HepG2 (cell line): Measurements from ENCODE around the gene B3GNT8. TPM values are rescaled to one million over a fixed set of nuclear protein-coding genes. Genes with fewer than 3 reads are reported as not detected.
A peak's percentile ranks its signal among the peaks of the same experiment; 100 is the strongest.

Experiments
- MXD4 ChIP-seq: IDR thresholded peaks from 2 replicates; pipeline ENCODE4 v1.6.1; 2016; ENCODE audit warnings: mild to moderate bottlenecking, missing biosample characterization, missing genetic modification reagents
- NFKBIZ ChIP-seq: IDR thresholded peaks from 2 replicates; pipeline ENCODE4 v1.6.1; 2018; ENCODE audit warnings: missing genetic modification reagents, missing compliant biosample characterization
- PPARG ChIP-seq: conservative IDR thresholded peaks from 2 replicates; pipeline ENCODE4 v1.6.1; 2016; ENCODE audit warnings: missing biosample characterization, missing genetic modification reagents
- RARA ChIP-seq: IDR thresholded peaks from 2 replicates; pipeline ENCODE4 v1.6.1; 2016; ENCODE audit warnings: missing genetic modification reagents, missing compliant biosample characterization
- SETDB1 ChIP-seq: sonication (generic); formaldehyde crosslinking; IDR thresholded peaks from 2 replicates; pipeline ENCODE4 v1.5.1; 2020; ENCODE audit warnings: missing genetic modification reagents, mild to moderate bottlenecking, borderline replicate concordance
- SRF ChIP-seq: IDR thresholded peaks from 2 replicates; pipeline ENCODE4 v1.6.1; 2011; ENCODE audit warnings: mild to moderate bottlenecking, low read depth, low read length, moderate library complexity
- TAF15 ChIP-seq: fragments of 200-400 bp; formaldehyde crosslinking; IDR thresholded peaks from one replicate; pipeline ENCODE4 v1.6.1; 2018; ENCODE audit warnings: mild to moderate bottlenecking, low read depth, low read length; ENCODE audit not compliant: poor library complexity, severe bottlenecking
- ZBTB4 ChIP-seq: sonication (generic); formaldehyde crosslinking; IDR thresholded peaks from 2 replicates; pipeline ENCODE4 v1.4.0; 2020; ENCODE audit warnings: missing genetic modification reagents, mild to moderate bottlenecking, borderline replicate concordance
- ZNF3 ChIP-seq: IDR thresholded peaks from 2 replicates; pipeline ENCODE4 v1.7.0; 2017; ENCODE audit warnings: inconsistent platforms
- ZNF446 ChIP-seq: sonication (generic); formaldehyde crosslinking; IDR thresholded peaks from 2 replicates; pipeline ENCODE4 v1.5.0; 2020; ENCODE audit warnings: mild to moderate bottlenecking, missing genetic modification reagents
- ZNF496 ChIP-seq: sonication (generic); formaldehyde crosslinking; IDR thresholded peaks from 2 replicates; pipeline ENCODE4 v1.8.1; 2023; ENCODE audit warnings: mild to moderate bottlenecking, moderate library complexity, missing genetic modification reagents; ENCODE audit not compliant: insufficient replicate concordance
- ZNF597 ChIP-seq: sonication (generic); formaldehyde crosslinking; IDR thresholded peaks from 2 replicates; pipeline ENCODE4 v1.5.0; 2020; ENCODE audit warnings: missing genetic modification reagents
- polyA plus RNA-seq, 8 experiments: library from polyadenylated mRNA; depleted of rRNA in 3 of 8; stranded (reverse) in 7 of 8; unstranded in 1 of 8; fragments of >200 nt; fragmentation: Illumina TruSeq in 4 of 8; extraction: Trizol in 4 of 8; gene quantifications; 2 replicates each; pipeline versions ENCODE4 v1.2.1 to v1.2.3, GENCODE V29; 2011 to 2016; ENCODE audit warnings: low read depth in 4 of 8, missing spikeins in 1 of 8, mixed read lengths in 1 of 8; ENCODE audit not compliant: insufficient read depth in 1 of 8
- total RNA-seq, 5 experiments: library from RNA; depleted of rRNA; stranded (reverse); fragments of >200 nt; fragmentation: Illumina TruSeq; extraction: Trizol; gene quantifications; 2 replicates each; pipeline ENCODE4 v1.2.3, GENCODE V29; 2016; ENCODE audit warnings: low read depth in 1 of 5
- TF ChIP-seq, protein P1 (sequence below): sonication (generic); formaldehyde crosslinking; IDR thresholded peaks from 2 replicates; pipeline ENCODE4 v1.4.0; 2020; ENCODE audit warnings: missing genetic modification reagents
- TF ChIP-seq, protein P2 (sequence below): sonication (generic); formaldehyde crosslinking; IDR thresholded peaks from 2 replicates; pipeline ENCODE4 v1.4.0; 2020; ENCODE audit warnings: mild to moderate bottlenecking, missing genetic modification reagents
- TF ChIP-seq, protein P3 (sequence below): sonication (generic); formaldehyde crosslinking; IDR thresholded peaks from 2 replicates; pipeline ENCODE4 v1.4.0; 2020; ENCODE audit warnings: mild to moderate bottlenecking, missing genetic modification reagents
- TF ChIP-seq, protein P4 (sequence below): sonication (generic); formaldehyde crosslinking; IDR thresholded peaks from 2 replicates; pipeline ENCODE4 v1.4.0; 2020; ENCODE audit warnings: mild to moderate bottlenecking, missing genetic modification reagents

Gene B3GNT8
- total and polyA plus RNA-seq, 2 of the 13 experiments (the other 11 are each of a cell fraction or from before 2014, with no cell fraction given): 0.26 to 1.9 TPM

- TF ChIP-seq, protein P1, sequence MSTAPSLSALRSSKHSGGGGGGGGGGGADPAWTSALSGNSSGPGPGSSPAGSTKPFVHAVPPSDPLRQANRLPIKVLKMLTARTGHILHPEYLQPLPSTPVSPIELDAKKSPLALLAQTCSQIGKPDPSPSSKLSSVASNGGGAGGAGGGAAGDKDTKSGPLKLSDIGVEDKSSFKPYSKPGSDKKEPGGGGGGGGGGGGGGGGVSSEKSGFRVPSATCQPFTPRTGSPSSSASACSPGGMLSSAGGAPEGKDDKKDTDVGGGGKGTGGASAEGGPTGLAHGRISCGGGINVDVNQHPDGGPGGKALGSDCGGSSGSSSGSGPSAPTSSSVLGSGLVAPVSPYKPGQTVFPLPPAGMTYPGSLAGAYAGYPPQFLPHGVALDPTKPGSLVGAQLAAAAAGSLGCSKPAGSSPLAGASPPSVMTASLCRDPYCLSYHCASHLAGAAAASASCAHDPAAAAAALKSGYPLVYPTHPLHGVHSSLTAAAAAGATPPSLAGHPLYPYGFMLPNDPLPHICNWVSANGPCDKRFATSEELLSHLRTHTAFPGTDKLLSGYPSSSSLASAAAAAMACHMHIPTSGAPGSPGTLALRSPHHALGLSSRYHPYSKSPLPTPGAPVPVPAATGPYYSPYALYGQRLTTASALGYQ: no peak
- TF ChIP-seq MXD4 (CRISPR knock-in tag) (peak; percentile 76; the same call in 1 of the 2 replicates), ZNF496 (CRISPR knock-in tag) (no peak), RARA (CRISPR knock-in tag) (no peak), SETDB1 (no peak), ZNF446 (no peak), ZBTB4 (CRISPR knock-in tag) (0 out of 2 replicates have a peak, but pooled peaks have one; percentile 23), PPARG (CRISPR knock-in tag) (no peak), TAF15 (no peak), NFKBIZ (CRISPR knock-in tag) (no peak), SRF (no peak), ZNF597 (CRISPR knock-in tag) (no peak), ZNF3 (no peak)
- TF ChIP-seq, protein P2, sequence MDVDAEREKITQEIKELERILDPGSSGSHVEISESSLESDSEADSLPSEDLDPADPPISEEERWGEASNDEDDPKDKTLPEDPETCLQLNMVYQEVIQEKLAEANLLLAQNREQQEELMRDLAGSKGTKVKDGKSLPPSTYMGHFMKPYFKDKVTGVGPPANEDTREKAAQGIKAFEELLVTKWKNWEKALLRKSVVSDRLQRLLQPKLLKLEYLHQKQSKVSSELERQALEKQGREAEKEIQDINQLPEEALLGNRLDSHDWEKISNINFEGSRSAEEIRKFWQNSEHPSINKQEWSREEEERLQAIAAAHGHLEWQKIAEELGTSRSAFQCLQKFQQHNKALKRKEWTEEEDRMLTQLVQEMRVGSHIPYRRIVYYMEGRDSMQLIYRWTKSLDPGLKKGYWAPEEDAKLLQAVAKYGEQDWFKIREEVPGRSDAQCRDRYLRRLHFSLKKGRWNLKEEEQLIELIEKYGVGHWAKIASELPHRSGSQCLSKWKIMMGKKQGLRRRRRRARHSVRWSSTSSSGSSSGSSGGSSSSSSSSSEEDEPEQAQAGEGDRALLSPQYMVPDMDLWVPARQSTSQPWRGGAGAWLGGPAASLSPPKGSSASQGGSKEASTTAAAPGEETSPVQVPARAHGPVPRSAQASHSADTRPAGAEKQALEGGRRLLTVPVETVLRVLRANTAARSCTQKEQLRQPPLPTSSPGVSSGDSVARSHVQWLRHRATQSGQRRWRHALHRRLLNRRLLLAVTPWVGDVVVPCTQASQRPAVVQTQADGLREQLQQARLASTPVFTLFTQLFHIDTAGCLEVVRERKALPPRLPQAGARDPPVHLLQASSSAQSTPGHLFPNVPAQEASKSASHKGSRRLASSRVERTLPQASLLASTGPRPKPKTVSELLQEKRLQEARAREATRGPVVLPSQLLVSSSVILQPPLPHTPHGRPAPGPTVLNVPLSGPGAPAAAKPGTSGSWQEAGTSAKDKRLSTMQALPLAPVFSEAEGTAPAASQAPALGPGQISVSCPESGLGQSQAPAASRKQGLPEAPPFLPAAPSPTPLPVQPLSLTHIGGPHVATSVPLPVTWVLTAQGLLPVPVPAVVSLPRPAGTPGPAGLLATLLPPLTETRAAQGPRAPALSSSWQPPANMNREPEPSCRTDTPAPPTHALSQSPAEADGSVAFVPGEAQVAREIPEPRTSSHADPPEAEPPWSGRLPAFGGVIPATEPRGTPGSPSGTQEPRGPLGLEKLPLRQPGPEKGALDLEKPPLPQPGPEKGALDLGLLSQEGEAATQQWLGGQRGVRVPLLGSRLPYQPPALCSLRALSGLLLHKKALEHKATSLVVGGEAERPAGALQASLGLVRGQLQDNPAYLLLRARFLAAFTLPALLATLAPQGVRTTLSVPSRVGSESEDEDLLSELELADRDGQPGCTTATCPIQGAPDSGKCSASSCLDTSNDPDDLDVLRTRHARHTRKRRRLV: no peak
- TF ChIP-seq, protein P3, sequence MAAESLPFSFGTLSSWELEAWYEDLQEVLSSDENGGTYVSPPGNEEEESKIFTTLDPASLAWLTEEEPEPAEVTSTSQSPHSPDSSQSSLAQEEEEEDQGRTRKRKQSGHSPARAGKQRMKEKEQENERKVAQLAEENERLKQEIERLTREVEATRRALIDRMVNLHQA: no peak
- TF ChIP-seq, protein P4, sequence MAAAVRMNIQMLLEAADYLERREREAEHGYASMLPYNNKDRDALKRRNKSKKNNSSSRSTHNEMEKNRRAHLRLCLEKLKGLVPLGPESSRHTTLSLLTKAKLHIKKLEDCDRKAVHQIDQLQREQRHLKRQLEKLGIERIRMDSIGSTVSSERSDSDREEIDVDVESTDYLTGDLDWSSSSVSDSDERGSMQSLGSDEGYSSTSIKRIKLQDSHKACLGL (CRISPR knock-in tag): no peak
Measured at GRCh38 chr19:41439441-41440222, 12.5 kb upstream of the B3GNT8 start, which contains the start of gene DMAC2 (continued).
